Activated naive CD4-positive, alpha-beta T cell treated with anti-CD3 and anti-CD28 coated beads, Interleukin-2, amount 50 U/mL, for 72 hours (primary cell): ENCODE measurements around the gene FRS2. TPM values are rescaled to one million over a fixed set of nuclear protein-coding genes. Genes with fewer than 3 reads are reported as not detected.

Experiments used
- ATAC-seq, 2 donors: fragments of 150-1000 bp; cut with Tn5 transposase; 2 replicates each; pipeline ENCODE4 v1.10.0; 2021; ENCODE audit warnings: mild to moderate bottlenecking in 2 of 2, moderate library complexity in 2 of 2
- DNase-seq, 2 donors: peaks; one replicate each; pipeline ENCODE4 v3.0.0; 2021 to 2022; ENCODE audit warnings: low spot score in 2 of 2
- H3K27ac Mint-ChIP-seq, 2 donors: one replicate each; pipeline ENCODE4 v1.8.0; 2022; ENCODE audit warnings: mild to moderate bottlenecking in 2 of 2, mixed read lengths in 2 of 2
- H3K36me3 Mint-ChIP-seq, 2 donors: one replicate each; pipeline ENCODE4 v1.8.0; 2022; ENCODE audit warnings: mixed read lengths in 2 of 2
- H3K9me3 Mint-ChIP-seq, 2 donors: one replicate each; pipeline ENCODE4 v1.8.0; 2022; ENCODE audit warnings: mixed read lengths in 2 of 2
- total RNA-seq, 2 donors: library from RNA; stranded (reverse); gene quantifications; one replicate each; pipeline ENCODE4 v1.2.3, GENCODE V29; 2022

Gene FRS2
- total RNA-seq, 2 donors from 2014 or later: 13.1 to 15.5 TPM

DNA sequence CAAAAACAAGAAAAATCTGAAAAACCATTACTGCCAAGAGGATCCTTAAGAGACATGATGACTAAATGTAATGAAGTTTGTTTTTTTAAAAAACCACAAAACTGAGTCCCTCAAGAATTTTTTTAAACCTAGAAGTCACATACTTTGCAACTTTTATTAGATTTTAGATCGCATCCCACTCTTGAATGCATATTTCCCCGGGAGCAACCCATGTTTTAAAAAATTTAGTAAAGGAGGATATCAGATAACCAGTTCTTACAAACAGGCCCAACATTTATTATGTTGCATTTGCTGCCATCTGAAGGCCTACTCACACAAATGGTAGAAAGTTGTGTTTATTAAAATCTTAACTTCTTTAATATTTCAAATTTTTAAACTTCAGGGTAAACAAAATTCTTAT is 70.8 kb downstream of the FRS2 start:
- DNase-seq: no peak
- ATAC-seq: no peak
- Mint-ChIP-seq H3K36me3 (peaks cover 8 to 27% of the 10 kb centered on the region in 2 donors), H3K9me3 (peaks cover 6 to 8% of the 10 kb centered on the region in 2 donors), H3K27ac (no peak overlapping the region)

DNA sequence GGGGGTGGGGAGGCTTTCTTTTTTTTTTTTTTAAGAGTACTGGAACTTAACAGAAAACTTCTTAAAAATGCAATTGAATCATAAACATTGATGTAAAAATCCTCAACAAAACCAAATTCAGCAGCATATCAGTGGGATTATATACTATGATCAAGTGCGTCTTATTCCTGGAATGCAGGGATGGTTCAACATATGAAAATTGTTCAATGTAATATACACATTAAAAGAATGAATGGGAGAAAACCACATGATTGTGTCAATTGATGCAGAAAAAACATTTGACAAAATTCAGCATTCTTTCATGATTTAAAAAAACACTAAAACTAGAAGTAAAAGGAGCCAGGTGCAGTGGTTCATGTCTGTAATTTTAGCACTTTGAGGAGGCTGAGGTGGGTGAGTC is 73.9 kb downstream of the FRS2 start:
- ATAC-seq: peak in 1 of 2 donors; percentile 74
- Mint-ChIP-seq H3K36me3 (peaks cover 8 to 32% of the 10 kb centered on the region in 2 donors), H3K9me3 (peaks cover 6 to 8% of the 10 kb centered on the region in 2 donors), H3K27ac (no peak overlapping the region)
- no peak for DNase-seq

DNA sequence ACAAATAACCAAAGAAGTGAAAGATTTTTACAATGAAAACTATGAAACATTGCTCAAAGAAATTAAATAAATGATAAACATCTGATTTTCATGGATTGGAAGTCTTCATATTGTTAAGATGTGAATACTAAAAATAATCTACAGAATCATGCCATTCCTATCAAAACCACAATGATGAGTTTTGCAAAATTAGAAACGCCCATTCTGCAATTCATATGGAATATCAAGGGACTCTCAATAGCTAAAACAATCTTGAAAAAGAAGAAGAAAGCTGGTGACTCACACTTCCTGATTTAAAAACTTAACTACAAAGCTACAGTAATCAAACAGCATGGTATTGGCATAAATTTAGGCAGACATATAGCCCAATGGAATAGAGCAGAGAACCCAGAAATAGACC is 74.9 kb downstream of the FRS2 start:
- Mint-ChIP-seq H3K9me3 (peaks cover 6 to 8% of the 10 kb centered on the region in 2 donors), H3K36me3 (peaks cover 8 to 32% of the 10 kb centered on the region in 2 donors), H3K27ac (no peak overlapping the region)
- ATAC-seq (peak in 1 of 2 donors; percentile 28), DNase-seq (no peak)

DNA sequence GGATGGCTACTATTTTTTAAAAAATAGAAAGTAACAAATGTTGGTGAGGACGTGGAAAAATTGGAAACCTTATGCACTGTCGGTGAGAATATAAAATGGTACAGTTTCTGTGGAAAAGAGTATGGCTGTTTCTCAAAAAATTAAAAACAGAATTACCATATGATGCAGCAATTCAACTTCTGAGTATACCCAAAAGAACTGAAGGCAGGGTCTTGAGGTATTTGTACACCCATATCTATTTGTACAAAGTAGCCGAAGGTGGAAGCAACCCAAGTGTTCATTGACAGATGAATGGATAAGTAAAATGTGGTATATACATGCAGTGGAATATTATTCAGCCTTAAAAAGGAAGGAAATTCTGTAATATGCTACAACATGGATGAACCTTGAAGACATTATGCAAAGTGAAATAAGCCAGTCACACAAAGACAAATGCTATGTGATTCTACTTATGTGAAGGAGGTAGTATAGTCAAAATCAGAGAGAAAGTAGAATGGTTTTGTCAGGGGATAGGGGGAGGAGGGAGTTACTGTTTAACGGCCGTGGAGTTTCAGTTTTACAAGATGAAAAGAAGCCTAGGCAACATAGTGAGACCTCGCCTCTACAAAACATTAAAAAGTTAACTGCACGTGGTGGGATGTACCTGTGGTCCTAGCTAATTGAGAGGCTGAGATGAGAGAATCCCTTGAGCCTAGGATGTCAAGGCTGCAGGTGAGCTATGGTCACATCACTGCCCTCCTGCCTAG is 76.7 kb downstream of the FRS2 start:
- Mint-ChIP-seq H3K9me3 (peaks cover 6 to 8% of the 10 kb centered on the region in 2 donors), H3K36me3 (peaks cover 8 to 26% of the 10 kb centered on the region in 2 donors), H3K27ac (no peak overlapping the region)
- peak; percentile 79 to 95 for ATAC-seq
- DNase-seq: no peak

DNA sequence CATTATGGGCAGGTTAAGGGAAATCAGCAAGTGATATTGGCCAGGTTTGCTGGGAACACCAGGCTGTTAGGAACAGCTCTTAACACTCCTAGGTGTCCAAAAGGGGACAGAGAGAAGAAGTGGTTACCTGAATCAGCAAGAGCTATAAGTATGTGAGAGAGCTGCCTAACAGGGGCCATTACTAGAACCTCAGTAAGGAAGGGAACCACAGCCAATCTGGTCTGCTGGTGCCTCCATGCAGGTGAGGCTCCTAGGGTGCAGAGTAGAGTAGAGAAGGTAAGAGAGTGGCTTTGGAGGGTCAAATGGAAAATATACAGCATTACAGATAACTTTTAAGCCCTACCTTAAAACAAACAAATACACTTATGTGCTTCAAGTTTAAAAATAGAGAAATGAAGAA is 78.5 kb downstream of the FRS2 start:
- no peak for DNase-seq
- no peak overlapping the region for H3K27ac Mint-ChIP-seq
- H3K36me3 Mint-ChIP-seq: peaks cover 1 to 19% of the 10 kb centered on the region in 2 donors
- no peak for ATAC-seq
- peaks cover under 1 to 2% of the 10 kb centered on the region in 2 donors for H3K9me3 Mint-ChIP-seq

DNA sequence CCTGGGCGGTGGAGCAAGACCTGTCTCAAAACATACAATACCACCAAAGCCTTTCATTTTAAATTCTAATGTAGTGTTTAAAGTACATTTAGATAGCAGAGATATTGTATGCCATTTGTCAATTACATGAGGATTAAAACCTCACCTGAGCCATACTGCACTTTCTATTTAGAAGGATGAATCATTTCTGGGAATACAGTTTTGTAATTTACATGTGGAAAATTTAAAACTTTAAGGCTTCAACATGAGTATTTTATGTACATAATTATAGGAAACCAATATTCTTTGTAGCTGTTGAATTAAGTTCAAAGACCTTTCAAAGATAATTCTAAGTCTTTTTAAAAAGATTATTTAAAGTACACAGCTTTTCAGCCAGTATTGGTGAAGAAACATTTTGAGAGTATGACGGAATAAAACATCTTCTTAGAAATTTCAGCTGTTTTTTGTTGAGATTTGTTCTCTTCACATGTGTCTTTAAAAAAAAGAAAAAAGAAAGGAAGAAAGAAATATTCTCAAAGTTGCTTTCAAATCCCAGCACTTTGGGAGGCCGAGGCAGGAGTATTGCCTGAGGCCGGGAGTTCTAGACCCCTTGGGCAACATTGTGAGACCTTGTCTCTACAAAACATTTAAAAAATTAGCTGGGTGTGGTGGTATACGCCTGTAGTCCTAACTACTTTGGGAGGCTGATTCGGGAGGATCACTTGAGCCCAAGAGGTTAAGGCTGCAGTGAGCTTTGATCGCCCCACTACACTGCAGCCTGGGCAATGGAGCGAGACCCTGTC is 80.6 kb downstream of the FRS2 start:
- DNase-seq (no peak), ATAC-seq (no peak)
- Mint-ChIP-seq H3K9me3 (no peaks in the 10 kb centered on the region), H3K27ac (no peak overlapping the region), H3K36me3 (peaks cover 0 to 6% of the 10 kb centered on the region in 2 donors)

DNA sequence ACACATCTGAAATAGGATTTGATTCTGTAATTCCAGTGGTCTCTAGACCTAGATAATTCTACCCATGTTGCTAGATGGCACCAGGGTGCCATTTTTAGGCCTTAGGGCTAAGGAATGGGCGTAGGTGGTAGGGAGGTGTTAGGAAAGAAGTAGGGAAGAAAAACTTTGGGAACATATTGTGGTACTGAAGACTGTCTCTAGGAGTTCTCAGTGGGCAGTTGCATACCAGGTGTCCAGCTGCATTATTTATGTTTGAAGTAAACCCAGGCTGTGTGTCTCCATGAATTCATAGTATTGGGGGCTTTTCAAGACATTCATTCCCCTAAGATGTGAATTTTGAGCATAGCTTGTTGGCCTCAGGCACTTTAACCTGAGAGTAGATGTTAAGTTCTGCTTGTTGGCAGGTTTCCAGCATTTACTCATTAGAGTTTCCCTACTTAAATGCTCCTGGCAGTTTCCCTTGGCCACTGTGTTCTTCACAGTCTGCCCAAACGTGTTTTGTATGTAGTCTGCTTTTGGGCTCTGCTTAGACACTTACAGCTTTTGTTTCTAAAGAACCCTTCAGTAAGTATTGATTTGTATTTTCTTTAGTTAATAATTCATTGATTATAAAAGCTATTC is 83.5 kb downstream of the FRS2 start:
- no peak overlapping the region for H3K27ac Mint-ChIP-seq
- H3K36me3 Mint-ChIP-seq: peaks cover 0 to 1% of the 10 kb centered on the region in 2 donors
- DNase-seq (no peak), ATAC-seq (no peak)
- no peaks in the 10 kb centered on the region for H3K9me3 Mint-ChIP-seq

DNA sequence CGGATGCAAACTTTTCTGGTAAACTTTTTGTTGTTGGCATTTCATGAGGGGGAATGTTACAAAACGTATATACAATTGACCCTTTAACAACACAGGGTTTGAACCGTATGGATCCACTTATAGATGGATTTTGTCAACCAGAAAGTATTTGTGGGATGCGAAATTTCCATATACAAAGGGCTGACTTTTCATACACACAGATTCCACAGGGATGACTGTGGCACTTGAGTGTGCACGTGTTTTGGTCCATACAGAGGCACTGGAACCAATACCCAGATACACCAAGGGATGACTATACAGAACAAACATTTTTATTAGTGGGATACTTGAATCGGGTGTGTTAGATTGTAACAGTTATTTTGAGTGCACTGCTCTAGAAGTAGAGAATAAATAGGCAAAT is 85.3 kb downstream of the FRS2 start:
- H3K27ac Mint-ChIP-seq: peak overlapping the region in 1 of 2 donors; percentile 44
- no peaks in the 10 kb centered on the region for H3K9me3 Mint-ChIP-seq
- ATAC-seq (no peak), DNase-seq (no peak)
- no peaks in the 10 kb centered on the region for H3K36me3 Mint-ChIP-seq

DNA sequence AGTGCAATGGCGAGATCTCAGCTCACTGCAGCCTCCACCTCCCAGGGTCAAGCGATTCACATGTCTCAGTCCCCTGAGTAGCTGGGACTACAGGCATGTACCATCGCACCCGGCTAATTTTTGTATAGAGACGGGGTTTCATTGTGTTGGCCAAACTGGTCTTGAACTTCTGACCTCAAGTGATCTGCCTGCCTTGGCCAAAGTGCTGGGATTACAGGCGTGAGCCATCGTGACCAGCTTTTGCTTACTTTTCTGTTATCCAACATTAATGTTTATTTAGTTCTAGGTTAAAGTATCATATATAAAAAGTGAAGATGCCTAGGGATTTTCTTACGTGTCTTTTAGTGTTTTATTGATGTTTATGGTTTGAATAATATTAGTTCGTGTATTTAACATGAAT is 86.2 kb downstream of the FRS2 start:
- ATAC-seq: no peak
- no peak for DNase-seq
- Mint-ChIP-seq H3K9me3 (no peaks in the 10 kb centered on the region), H3K27ac (no peak overlapping the region), H3K36me3 (no peaks in the 10 kb centered on the region)

DNA sequence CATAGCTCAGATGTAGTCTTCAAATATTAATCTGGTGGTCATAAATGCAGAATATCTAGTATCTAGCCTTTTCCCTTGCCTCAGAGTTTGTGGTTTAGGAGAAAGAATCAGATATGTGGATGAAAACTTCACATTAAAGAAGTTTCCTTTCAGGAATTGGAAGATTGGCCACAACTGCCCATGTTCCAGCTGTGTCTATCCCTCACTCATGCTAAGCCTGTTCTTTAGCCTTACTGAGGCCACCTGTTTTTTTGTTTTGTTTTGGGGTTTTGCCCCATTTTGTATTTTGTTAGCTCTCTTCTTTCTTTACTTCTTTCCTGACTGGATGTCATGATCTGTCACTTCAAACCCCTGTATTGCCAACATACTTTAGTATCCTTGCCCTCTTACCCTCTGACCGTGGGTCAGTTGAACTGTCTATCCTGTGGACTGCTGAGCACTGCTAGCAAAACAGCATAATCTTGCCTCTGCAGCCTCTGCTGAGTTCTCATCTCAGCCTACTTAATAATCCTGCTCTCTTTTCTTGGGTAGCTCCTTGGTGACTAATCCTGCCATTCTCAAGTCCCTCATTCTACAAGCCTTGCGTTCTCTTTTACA is 93.1 kb downstream of the FRS2 start:
- no peak for DNase-seq
- Mint-ChIP-seq H3K9me3 (no peaks in the 10 kb centered on the region), H3K27ac (no peak overlapping the region), H3K36me3 (no peaks in the 10 kb centered on the region)
- ATAC-seq: no peak

DNA sequence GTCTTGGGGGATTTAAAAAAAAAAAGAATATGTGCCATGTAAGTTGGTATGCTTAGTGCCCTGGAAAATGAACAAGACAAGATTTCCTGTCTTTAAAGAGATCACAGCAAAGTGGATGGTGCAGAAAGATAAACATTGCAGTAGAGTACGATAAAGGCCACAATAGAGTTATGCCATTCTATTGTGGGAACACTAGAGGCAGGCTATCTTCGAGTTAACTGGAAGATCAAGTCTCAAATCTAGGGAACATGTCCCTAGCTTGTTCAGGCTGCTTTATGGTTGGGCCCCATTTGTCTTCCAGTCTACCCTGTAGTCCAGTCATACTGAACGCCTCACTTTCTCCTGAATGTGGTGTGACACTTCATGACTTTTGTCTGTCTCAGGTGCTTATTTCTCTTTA is 96.4 kb downstream of the FRS2 start:
- Mint-ChIP-seq H3K36me3 (peaks cover 0 to 6% of the 10 kb centered on the region in 2 donors), H3K9me3 (no peaks in the 10 kb centered on the region), H3K27ac (peak overlapping the region in 1 of 2 donors; percentile 17)
- ATAC-seq (no peak), DNase-seq (no peak)

DNA sequence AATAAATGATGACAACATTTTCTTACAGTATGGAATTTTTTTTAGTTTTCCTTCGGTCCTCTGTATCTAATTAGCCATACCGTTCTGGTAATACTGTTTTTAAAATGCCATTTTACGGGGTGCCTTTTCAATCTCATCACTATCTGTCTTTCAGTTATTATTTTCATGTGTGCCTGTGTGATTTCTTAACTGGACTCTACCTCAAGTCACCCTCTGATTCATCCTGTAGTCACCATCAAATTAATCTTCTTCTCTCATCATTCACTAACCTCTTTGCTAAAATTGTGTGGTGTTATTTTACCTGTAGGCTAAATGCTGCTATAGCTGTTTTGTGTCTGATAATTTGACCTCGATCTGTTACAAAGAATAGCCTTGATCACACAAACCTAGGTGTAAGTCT is 99.0 kb downstream of the FRS2 start:
- no peak for ATAC-seq
- peak overlapping the region in 1 of 2 donors; percentile 42 for H3K27ac Mint-ChIP-seq

DNA sequence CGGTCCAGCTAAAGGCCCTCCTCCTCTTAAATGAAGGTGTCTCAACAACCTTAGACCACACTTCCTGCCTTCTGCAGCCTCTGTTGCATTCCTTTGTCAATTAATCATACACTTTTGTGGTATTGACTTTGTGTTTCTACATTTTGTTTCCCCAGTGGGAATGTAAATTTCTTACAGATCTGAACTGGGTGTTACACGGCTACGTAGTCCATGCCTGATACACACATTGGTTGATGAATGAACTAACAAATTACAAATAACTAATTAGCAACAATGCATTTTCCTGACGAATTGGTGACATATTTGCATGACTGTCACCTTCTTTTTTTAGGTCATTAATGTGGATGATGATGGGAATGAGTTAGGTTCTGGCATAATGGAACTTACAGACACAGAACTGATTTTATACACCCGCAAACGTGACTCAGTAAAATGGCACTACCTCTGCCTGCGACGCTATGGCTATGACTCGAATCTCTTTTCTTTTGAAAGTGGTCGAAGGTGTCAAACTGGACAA is 99.9 kb downstream of the FRS2 start:
- Mint-ChIP-seq H3K36me3 (peaks cover 12% of the 10 kb centered on the region in 2 donors), H3K9me3 (no peaks in the 10 kb centered on the region), H3K27ac (peak overlapping the region in 1 of 2 donors; percentile 42)
- ATAC-seq (no peak), DNase-seq (no peak)

More for the DNA sequence above, 99.0 kb downstream of the FRS2 start:
- DNase-seq: no peak
- H3K9me3 Mint-ChIP-seq: no peaks in the 10 kb centered on the region
- H3K36me3 Mint-ChIP-seq: peaks cover 6 to 12% of the 10 kb centered on the region in 2 donors

DNA sequence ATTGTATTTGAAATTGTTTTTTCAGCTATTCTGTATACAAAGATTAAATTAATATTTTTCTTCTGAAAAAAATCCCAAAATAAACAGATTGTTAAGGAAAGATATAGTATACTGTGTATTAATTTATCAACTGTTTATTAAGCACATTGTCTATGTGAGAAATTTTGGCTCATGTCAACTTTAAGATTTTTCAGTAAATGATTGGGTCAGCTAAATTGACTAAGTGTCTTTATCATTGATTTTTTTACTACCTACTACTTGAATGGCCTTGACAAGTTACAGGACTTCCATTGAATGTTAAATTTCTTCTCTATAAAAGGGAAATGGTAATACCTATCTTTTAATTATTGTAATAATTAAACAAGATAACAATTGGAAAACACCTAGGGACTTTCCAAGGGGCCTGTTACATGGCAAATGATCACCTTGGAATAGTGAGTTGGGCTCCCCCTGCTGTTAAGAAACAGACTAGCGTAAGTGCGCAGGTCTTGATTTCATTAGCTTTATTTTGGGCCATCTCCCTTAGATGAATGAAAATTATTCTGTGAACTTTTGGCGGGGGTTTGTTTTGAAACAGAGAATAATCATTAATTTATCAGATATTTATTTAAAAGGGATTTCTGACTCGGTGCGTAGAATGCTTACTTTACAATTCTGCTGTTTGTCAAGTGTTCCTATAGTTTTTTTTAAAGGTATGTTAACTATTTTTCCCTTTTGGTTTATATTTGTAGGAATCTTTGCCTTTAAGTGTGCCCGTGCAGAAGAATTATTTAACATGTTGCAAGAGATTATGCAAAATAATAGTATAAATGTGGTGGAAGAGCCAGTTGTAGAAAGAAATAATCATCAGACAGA is 100.6 kb downstream of the FRS2 start:
- Mint-ChIP-seq H3K36me3 (peaks cover 12% of the 10 kb centered on the region in 2 donors), H3K9me3 (no peaks in the 10 kb centered on the region), H3K27ac (no peak overlapping the region)
- DNase-seq (peak in 1 of 2 donors; percentile 54), ATAC-seq (peak; percentile 63 to 70)

DNA sequence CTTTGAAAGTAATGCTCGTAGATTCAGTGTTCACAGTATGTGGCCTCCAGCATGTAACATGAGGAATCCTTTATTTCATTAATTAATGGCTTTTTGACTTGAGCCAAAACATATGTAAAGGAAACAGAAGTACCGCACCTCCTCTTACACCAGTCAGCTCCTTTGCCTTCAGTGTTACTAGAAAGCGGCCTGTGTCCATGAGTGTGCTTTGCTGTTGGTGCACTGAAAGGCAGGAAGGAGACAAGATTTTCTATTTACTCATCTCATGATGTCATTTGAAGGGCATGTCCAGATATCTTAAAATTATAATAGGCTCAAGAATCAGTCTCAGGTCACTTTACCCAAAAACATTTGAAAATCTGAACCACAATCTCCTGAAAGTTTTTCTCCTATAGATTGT is 105.2 kb downstream of the FRS2 start:
- no peak overlapping the region for H3K27ac Mint-ChIP-seq
- DNase-seq (no peak), ATAC-seq (no peak)
- no peaks in the 10 kb centered on the region for H3K9me3 Mint-ChIP-seq
- peaks cover 12% of the 10 kb centered on the region in 2 donors for H3K36me3 Mint-ChIP-seq

DNA sequence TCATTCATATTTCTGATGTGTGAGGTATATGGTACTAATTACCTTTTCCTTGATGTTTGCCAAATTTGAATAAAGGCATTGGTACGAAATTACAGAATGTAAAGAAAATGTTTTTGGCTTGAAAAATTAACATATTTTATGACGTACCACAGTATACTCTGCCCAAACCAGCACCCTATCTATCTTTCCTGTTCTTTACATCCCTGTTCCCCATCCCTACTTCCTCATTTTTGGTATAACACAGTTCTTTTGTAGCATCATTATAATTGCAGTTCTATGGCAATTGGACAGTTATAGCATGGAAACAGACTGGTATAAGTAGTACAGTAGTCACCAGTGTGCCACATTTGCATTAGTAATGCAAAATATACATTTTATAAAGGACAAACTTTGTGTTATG is 108.1 kb downstream of the FRS2 start:
- DNase-seq (no peak), ATAC-seq (no peak)
- Mint-ChIP-seq H3K36me3 (peaks cover 6 to 12% of the 10 kb centered on the region in 2 donors), H3K27ac (no peak overlapping the region), H3K9me3 (no peaks in the 10 kb centered on the region)
